ENCODE measurements around the gene PDCL3. TPM values are rescaled to one million over a fixed set of nuclear protein-coding genes. Genes with fewer than 3 reads are reported as not detected.

The PDCL3 gene
- total and polyA plus RNA-seq, 2 experiments from 2014 or later, result 28.1 to 72.4 TPM

- H3K36me3 ChIP-seq (ENCODE audit: insufficient read depth), result no peaks in the 10 kb centered on the region
- no peak for ATAC-seq
- H3K27ac ChIP-seq (ENCODE audit: low read depth), result no peak overlapping the region
- no peaks in the 10 kb centered on the region for H3K79me2 ChIP-seq (replicated peaks; ENCODE audit: insufficient read depth)
- H3K36me3 Mint-ChIP-seq (ENCODE audit: low read depth), result 0 out of 3 replicates have a peak, but pooled peaks cover 3% of the 10 kb centered on the region
- no peaks in the 10 kb centered on the region for H3K27me3 ChIP-seq (ENCODE audit: insufficient read depth)
- no peak for DNase-seq (ENCODE audit: low spot score)
- H3K4me3 ChIP-seq, result no peak overlapping the region
- no peaks in the 10 kb centered on the region for H3F3A ChIP-seq (replicated peaks; ENCODE audit: low read depth)
- no peak for TF ChIP-seq REST (IDR thresholded peaks at IDR 0.05; ENCODE audit: unreplicated experiment)
- H3K4me3 Mint-ChIP-seq, result no peak overlapping the region
- H3K4me2 ChIP-seq, result no peak overlapping the region
- no peaks in the 10 kb centered on the region for H3K9me2 ChIP-seq (ENCODE audit: insufficient read depth)
- H3K27ac Mint-ChIP-seq, result no peak overlapping the region
- H3K27me3 Mint-ChIP-seq (ENCODE audit: insufficient read depth, low read depth, poor library complexity), result peaks cover 7% of the 10 kb centered on the region
- H3K4me1 ChIP-seq (ENCODE audit: insufficient read depth), result no peaks in the 10 kb centered on the region
- no peaks in the 10 kb centered on the region for H3K4me1 Mint-ChIP-seq
- peaks cover 9% of the 10 kb centered on the region; the same call in 2 of the 3 replicates for H3K9me3 Mint-ChIP-seq
- H4K20me1 ChIP-seq (replicated peaks; ENCODE audit: insufficient read depth), result no peaks in the 10 kb centered on the region
- no peak overlapping the region for H2AFZ ChIP-seq
Measured at GRCh38 chr2:100616841-100617390, 54.1 kb downstream of the PDCL3 start.

GRCh38 chr2:100619951-100620350, 57.2 kb downstream of the PDCL3 start:
- Mint-ChIP-seq H3K4me3 (no peak overlapping the region), H3K9me3 (peaks cover 15% of the 10 kb centered on the region; the same call in 2 of the 3 replicates), H3K4me1 (no peaks in the 10 kb centered on the region), H3K27me3 (ENCODE audit: insufficient read depth, low read depth, poor library complexity) (peaks cover 5% of the 10 kb centered on the region), H3K36me3 (ENCODE audit: low read depth) (0 out of 3 replicates have a peak, but pooled peaks cover 3% of the 10 kb centered on the region), H3K27ac (no peak overlapping the region)
- Histone ChIP-seq H3K4me3 (no peak overlapping the region), H3K36me3 (ENCODE audit: insufficient read depth) (no peaks in the 10 kb centered on the region), H3K27me3 (ENCODE audit: insufficient read depth) (no peaks in the 10 kb centered on the region), H2AFZ (no peak overlapping the region), H4K20me1 (replicated peaks; ENCODE audit: insufficient read depth) (no peaks in the 10 kb centered on the region), H3K4me1 (ENCODE audit: insufficient read depth) (no peaks in the 10 kb centered on the region), H3K79me2 (replicated peaks; ENCODE audit: insufficient read depth) (no peaks in the 10 kb centered on the region), H3F3A (replicated peaks; ENCODE audit: low read depth) (no peaks in the 10 kb centered on the region), H3K9me2 (ENCODE audit: insufficient read depth) (no peaks in the 10 kb centered on the region), H3K4me2 (no peak overlapping the region), H3K27ac (ENCODE audit: low read depth) (no peak overlapping the region)
- no peak for DNase-seq (ENCODE audit: low spot score)
- ATAC-seq, result no peak
- TF ChIP-seq JUNB (IDR thresholded peaks at IDR 0.05; ENCODE audit: unreplicated experiment) (no peak), ZNF331 (CRISPR knock-in tag; IDR thresholded peaks at IDR 0.05; ENCODE audit: low read depth) (no peak), ZNF114 (CRISPR knock-in tag; IDR thresholded peaks at IDR 0.05) (no peak), STAT1 (IDR thresholded peaks at IDR 0.05; ENCODE audit: unreplicated experiment) (no peak), EZH2phosphoT487 (IDR thresholded peaks at IDR 0.05; ENCODE audit: unreplicated experiment) (no peak), CREB1 (CRISPR knock-in tag; IDR thresholded peaks at IDR 0.05; ENCODE audit: low read depth) (no peak), POLR2AphosphoS5 (IDR thresholded peaks at IDR 0.05; ENCODE audit: low read depth) (no peak), CTCF (conservative IDR thresholded peaks at IDR 0.05; ENCODE audit: low read depth in 2 of 2) (no peak), REST (IDR thresholded peaks at IDR 0.05; ENCODE audit: unreplicated experiment) (no peak), ETS1 (IDR thresholded peaks at IDR 0.05) (no peak)
